Erythroblast (primary cell): ENCODE results near the gene HIPK4.
A peak's percentile ranks its signal among the peaks of the same experiment; 100 is the strongest.

Experiments used
- DNase-seq, 2 experiments: peaks; one replicate each; lab custom pipeline; 2025; lab: John Stamatoyannopoulos, UW
- GATA1 ChIP-seq: IDR thresholded peaks from 2 replicates; pipeline ENCODE4 v1.6.1; 2011; ENCODE audit warnings: low read depth, mild to moderate bottlenecking, control low read depth, low read length, moderate library complexity
- POLR2A ChIP-seq: IDR thresholded peaks from 2 replicates; pipeline ENCODE4 v1.6.1; 2011; ENCODE audit warnings: mild to moderate bottlenecking, low read length

Gene HIPK4

DNA sequence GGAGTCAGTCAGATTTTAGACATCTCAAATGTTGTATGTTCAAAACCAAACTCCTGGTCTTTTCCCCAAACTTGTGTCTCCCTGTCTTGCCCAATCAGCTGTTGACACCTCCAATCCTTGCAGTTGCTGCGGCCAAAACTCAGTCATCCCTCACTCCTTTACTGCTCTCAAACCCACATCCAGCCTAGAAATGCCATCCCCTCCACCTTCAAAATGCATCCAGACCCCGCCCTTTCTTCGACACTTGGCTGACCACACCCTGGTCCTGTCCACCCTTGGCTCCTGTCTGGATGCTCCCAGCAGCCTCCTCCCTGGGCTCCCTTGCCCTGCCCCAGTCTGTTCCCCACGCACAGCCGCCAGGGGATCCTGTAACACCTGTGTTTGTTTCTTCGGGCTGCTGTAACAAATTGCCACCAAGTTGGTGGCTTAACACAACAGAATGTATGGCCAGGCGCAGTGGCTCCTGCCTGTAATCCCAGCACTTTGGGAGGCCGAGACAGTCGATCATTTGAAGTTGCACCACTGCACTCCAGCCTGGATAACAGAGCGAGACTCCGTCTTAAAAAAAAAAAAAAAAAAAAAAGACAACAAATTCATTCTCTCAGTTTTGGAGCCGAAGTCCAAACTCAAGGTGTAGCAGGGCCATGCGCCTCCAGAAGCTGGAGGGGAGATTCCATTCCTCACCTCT lies 29.8 kb downstream of the HIPK4 start:
- TF ChIP-seq POLR2A (no peak), GATA1 (no peak)
- no peak for DNase-seq

DNA sequence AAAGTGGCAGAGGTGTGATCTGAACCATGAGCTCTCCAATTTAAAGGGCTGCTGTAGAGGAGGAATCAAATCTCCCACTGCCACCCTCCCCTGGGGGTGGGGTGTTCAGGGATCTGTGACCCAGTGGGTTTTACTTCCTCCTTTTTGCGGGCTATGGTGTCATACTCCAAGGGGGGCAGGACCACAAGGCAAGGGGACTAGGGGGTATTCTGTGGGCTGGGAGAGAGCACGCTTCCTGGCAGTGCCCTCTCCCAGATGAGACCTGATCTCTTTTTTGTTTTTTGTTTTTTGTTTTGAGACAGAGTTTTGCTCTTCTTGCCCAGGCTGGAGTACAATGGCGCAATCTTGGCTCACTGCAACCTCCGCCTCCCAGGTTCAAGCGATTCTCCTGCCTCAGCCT lies 31.2 kb downstream of the HIPK4 start:
- TF ChIP-seq POLR2A (no peak), GATA1 (no peak)
- DNase-seq = no peak

DNA sequence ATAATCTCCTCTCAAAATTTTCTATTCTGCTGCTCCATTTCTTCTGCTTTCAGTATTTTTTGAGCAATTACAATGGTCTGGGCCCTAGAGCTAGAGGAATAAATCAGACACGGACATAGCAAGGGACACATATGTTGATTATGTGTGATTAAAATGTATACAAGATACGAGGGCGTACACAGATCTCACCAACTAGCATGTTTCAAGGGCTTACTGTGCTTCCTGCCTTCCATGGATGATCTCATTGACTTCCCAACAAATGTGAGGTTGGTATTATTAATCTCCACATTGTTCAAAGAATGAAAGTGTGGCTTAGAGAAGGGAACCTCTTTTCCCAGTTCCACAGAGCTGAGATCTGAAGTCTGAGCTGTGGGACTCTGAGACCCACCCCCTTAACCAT lies 32.3 kb downstream of the HIPK4 start:
- TF ChIP-seq GATA1 = no peak
- TF ChIP-seq POLR2A = no peak
- DNase-seq = no peak

DNA sequence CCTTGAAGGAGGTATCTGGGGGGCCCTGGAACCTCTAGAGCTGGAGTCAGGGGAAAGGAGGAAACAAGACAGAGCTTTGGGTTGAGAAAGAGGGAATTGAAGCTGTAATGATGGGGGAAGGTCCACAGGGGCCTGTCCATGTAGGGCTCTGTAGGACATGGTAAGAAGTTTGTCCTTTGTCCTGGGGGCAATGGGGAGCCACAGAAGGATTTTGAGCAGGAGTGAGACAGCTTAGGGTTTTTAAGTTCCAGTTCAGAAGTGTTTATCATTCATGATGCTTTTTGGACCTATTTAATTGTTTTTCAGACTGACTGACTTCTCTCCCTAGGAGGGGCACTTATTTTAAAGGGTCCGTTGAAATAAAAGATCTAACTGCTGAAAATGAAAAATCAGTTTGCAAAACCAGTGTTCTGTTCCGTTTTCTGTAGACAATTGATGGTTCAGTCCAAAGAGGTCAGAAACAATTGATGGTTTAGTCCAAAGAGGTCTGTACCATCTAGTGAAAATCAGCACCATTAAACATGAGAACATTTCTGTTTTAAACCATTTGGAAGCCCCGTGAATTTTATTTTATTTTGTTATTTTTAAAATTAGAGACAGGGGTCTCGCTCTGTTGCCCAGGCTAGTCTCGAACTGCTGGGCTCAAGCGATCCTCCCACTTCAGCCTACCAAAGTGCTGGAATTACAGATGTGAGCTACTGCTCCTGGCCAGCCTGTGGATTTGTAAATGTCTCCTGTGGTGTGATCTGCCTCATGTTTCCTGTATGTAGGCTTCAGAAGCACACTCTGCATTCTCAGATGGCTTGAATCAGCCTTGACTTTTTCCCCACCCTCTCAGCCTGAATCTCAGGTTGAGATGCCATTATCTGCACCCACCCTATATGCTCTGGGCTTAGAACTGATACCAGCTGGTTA lies 33.0 kb downstream of the HIPK4 start:
- TF ChIP-seq GATA1 (no peak), POLR2A (no peak)
- no peak for DNase-seq

DNA sequence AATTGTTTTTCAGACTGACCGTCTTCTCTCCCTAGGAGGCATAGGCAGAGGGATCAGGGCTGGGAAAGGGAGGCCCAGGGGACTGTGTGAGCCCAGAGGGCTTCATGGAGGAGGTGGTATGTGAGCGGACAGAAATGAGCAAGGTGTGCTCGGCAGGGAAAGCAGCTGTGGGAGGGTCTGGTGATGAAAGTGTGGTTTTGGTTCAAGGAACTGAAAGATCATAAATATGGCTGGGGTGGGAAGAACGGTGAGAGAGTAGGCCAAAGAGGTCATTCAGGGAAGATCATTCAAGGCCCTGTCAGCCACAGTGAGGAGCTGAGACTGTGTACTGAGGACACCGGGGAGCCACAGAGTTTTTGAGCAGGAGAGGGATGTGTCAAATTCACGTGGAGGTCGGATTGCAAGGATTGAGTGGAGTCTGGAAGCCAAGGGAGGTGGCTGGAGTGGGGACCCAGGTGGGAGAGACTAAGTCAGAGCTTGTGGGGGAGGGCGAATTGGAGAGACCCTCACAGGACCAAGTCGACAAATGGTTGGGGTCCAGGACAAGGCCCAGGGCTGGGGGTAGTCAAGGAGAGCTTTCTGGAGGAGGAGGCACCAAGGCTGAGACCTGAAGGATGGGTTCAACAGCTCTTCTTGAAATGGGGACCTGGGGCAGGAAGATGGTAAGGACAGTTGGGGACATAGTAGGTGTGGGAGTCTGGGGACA lies 33.9 kb downstream of the HIPK4 start:
- DNase-seq = no peak
- TF ChIP-seq GATA1 (no peak), POLR2A (no peak)

DNA sequence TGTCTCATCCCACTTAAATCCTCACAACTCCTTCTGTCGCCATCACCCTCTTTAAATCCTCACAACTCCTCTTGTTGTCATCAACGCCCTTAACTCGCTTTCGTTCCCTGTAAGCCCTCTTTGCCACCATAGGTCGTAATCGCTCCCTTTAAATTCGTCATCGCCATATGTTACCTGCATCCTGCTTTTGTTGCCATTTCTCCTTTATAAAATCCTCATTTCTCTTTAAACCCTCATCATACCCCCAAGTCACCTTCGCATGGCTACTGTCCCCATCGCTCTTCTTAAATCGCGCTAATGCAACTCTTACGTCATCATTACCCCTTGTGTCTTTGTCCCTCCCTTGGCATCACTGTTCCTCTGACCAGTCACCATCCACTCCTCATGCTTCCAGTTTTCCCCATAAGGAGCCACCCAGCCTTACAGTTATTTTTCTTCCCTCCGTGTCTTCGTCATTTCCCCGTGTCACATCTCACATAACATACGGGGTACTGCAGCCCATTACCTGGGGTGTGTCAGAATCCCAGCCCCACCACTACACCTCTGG lies 40.9 kb downstream of the HIPK4 start:
- no peak for TF ChIP-seq POLR2A
- no peak for TF ChIP-seq GATA1
- DNase-seq = peak; percentile 76

DNA sequence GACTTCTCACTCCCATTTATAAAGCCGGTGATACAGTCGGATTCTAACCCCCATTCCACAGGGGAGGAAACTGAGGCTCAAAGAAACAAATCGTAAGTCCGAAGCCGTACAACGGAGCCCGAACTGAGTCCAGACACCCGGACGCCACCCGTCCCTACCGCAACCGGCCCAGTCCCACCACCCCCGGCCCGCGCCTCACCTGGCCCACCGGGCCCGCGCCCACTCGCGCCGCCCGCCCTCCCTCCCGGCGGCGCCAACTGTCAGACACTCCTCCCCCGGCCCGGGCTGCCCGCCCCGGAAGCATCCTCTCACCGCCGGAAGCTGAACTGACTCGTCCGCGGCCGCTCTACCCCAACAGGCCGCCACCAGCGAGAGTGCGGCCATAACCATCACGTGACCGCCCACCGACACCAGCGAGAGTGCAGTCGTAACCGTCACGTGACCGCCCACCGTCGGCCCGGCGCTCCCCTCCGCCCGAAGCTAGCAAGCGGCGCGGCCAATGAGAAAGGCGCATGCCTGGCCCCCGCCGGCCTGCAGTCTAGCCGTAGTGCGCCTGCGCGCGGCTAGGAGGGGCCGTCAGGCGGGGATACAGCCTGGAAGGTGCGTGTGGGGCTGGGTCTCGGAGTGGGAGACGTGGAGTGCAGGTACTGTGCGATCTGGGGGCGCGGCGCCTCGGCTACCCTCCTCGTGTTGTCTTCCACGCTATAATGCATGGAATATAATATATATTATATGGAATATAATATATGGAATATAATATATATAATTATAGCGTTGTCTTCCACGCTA lies 41.7 kb downstream of the HIPK4 start, which contains the start of the genes C19orf47 and PLD3:
C19orf47 (minus strand) TSS at position 273 of the 789 bp plus-strand sequence. CDS start 6,540 bp downstream, outside the sequence.
PLD3 (plus strand) TSS at position 571 of the 789 bp plus-strand sequence. CDS start 17,789 bp downstream, outside the sequence.
- TF ChIP-seq GATA1 = no peak
- peak; percentile 69 for TF ChIP-seq POLR2A
- DNase-seq = peak; percentile 100

DNA sequence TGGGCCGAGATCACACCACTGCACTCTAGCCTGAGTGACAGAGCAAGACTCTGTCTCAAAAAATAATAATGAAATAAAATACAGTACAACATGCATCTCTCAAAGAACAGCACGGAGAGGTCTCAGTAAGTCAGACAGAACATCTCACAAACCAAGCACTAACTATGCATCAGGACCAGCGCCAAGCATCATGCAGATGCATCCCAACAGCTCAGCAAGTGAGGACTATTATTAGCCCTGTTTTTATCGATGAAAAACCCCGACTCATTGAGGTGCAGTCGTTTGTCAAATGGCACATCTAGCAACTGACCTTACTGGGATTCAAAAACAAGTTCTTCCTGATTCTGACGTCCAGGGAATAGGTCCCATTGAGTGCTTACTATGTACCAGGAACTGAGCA lies 45.6 kb downstream of the HIPK4 start:
- TF ChIP-seq POLR2A = no peak
- no peak for TF ChIP-seq GATA1
- peak in 1 of 2 experiments; percentile 25 for DNase-seq

DNA sequence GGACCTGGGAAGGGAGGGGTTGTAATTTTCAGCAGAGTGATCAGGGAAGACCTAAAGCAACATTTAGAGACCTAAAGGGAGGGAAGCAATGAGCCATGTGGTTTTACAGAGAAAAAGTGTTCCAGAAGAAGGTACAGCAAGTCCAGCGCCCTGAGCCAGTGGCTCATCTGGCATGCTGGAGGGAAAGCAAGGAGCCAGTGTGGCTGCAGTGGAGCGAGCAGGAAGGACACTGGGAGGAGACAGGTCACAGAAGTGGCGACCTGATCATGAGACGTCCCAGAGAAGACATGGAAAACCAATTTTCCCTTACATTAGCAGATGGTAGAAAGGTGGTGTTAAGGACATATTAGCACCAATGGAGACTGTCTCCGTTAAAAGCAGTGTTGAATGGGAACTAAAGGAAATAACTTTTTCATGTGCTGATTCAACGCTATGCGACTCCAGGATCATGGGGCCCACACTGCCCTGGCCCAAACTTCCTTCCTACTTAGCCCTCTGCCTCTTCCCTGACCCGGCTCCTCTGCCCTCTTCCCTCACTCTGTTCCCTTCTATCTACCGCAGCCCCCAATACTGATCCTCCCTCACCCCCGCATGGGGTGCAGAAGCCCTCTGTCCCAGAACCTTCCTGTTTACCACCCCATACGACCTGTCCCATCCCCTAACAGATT lies 47.2 kb downstream of the HIPK4 start:
- no peak for DNase-seq
- TF ChIP-seq POLR2A = no peak
- no peak for TF ChIP-seq GATA1

DNA sequence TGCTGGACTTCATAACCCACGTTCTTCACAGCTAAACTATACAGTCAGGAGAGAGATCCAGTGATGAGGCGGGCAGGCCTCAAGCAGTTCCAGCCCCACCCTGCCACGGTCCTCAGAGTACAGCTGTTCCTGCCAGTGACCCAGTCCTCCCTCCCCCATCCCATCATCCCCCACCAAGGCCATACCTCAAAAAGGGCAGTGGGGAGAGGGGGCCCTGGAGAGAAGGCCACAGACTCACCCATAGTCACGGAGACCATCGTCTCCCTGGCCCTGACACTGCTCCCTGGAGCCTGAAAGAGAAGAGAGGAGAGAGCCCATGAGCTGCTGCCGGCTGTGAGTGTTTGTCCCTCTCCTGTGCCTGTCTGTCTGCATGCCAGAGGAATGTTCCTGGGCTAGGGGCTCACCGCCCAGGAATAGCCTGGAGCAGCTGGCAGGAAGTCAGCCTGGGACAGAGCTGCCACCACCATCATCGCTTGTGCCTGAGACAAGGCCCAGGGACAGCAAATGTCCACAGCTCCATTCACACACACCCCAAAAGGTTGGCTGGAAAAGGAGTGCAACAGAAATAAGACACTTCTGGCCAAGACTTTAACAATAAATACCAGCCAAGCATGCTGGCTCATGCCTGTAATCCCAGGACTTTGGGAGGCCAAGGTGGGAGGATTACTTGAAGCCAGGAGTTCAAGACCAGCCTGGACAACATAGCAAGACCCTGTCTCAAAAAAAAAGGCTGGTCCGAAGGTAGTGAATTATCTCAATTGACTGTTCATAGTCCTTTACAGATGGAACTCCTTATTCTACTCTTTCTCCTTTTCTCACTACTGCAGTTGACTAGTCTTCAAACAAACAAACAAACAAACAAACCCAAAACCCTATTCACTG lies 48.1 kb downstream of the HIPK4 start:
- no peak for TF ChIP-seq POLR2A
- no peak for TF ChIP-seq GATA1
- DNase-seq = no peak
